Measurements from ENCODE around the gene SNAI3. TPM values are rescaled to one million over a fixed set of nuclear protein-coding genes. Genes with fewer than 3 reads are reported as not detected.

The SNAI3 gene
- total and polyA plus RNA-seq, 4 donors, result 1.1 to 3.8 (median 2.9) TPM

GRCh38 chr16:88662843-88663606 is 23.3 kb downstream of the SNAI3 start, which contains the start of gene MVD:
TSS of gene MVD (minus strand) at chr16:88663091. CDS start at chr16:88663080, 11 bp downstream.
- H3K4me3 ChIP-seq, result peak within 1 kb of the TSS; percentile 87
- peaks cover 0 to 5% (median under 1%) of the 10 kb centered on the region in 4 donors for H3K36me3 ChIP-seq (ENCODE audit: control insufficient read depth in 4 of 4, insufficient read depth in 4 of 4, low read length in 4 of 4)
- DNase-seq (peak; percentile 98 to 99 (median 98)), ATAC-seq (ENCODE audit: insufficient read depth, low FRiP score) (peak; percentile 97)
- H3K9me3 ChIP-seq (ENCODE audit: control insufficient read depth in 4 of 4, insufficient read depth in 3 of 4, low read length in 3 of 4), result no peaks in the 10 kb centered on the region
- 1% methylated on average over 76 to 88 of the region's 88 CpGs for WGBS, 2 donors
- H3K27ac ChIP-seq (ENCODE audit: low read depth in 1 of 2, low read length in 1 of 2), result peak within 1 kb of the TSS; percentile 84 to 94
- peak within 1 kb of the TSS; percentile 68 to 71 for H3K9ac ChIP-seq (ENCODE audit: insufficient read depth in 1 of 2, low read length in 2 of 2)
- H3K27me3 ChIP-seq (ENCODE audit: control insufficient read depth in 3 of 3, insufficient read depth in 3 of 3, low read length in 2 of 3), result no peaks in the 10 kb centered on the region
- H3K4me1 ChIP-seq (ENCODE audit: control insufficient read depth in 5 of 5, insufficient read depth in 5 of 5, low read length in 5 of 5), result peaks cover 2 to 13% (median 7%) of the 10 kb centered on the region in 5 donors
- TF ChIP-seq CTCF (IDR thresholded peaks at IDR 0.05; ENCODE audit: control extremely low read depth, extremely low read depth), result no peak

GRCh38 chr16:88662222-88662842 is 24.0 kb downstream of the SNAI3 start:
- H3K4me1 ChIP-seq (ENCODE audit: control insufficient read depth in 5 of 5, insufficient read depth in 5 of 5, low read length in 5 of 5), result peaks cover 2 to 13% (median 7%) of the 10 kb centered on the region in 5 donors
- DNase-seq, result peak in 2 of 3 donors; percentile 17 to 28
- H3K36me3 ChIP-seq (ENCODE audit: control insufficient read depth in 4 of 4, insufficient read depth in 4 of 4, low read length in 4 of 4), result peaks cover 0 to 12% (median 3%) of the 10 kb centered on the region in 4 donors
- peak overlapping the region; percentile 68 to 71 for H3K9ac ChIP-seq (ENCODE audit: insufficient read depth in 1 of 2, low read length in 2 of 2)
- no peak for TF ChIP-seq CTCF (IDR thresholded peaks at IDR 0.05; ENCODE audit: control extremely low read depth, extremely low read depth)
- H3K4me3 ChIP-seq, result peak overlapping the region; percentile 71
- H3K9me3 ChIP-seq (ENCODE audit: control insufficient read depth in 4 of 4, insufficient read depth in 3 of 4, low read length in 3 of 4), result no peaks in the 10 kb centered on the region
- peak overlapping the region; percentile 84 to 94 for H3K27ac ChIP-seq (ENCODE audit: low read depth in 1 of 2, low read length in 1 of 2)
- ATAC-seq (ENCODE audit: insufficient read depth, low FRiP score), result no peak
- no peaks in the 10 kb centered on the region for H3K27me3 ChIP-seq (ENCODE audit: control insufficient read depth in 3 of 3, insufficient read depth in 3 of 3, low read length in 2 of 3)
- WGBS, 2 donors, result 1 to 4% methylated on average over 42 to 49 of the region's 49 CpGs

- ATAC-seq (ENCODE audit: insufficient read depth, low FRiP score) (no peak), DNase-seq (no peak)
- H3K4me3 ChIP-seq, result no peak overlapping the region
- WGBS, 2 donors, result 86 to 89% methylated on average over 10 of the region's 10 CpGs
- H3K9ac ChIP-seq (ENCODE audit: insufficient read depth in 1 of 2, low read length in 2 of 2), result no peak overlapping the region
- no peaks in the 10 kb centered on the region for H3K27me3 ChIP-seq (ENCODE audit: control insufficient read depth in 3 of 3, insufficient read depth in 3 of 3, low read length in 2 of 3)
- H3K27ac ChIP-seq (ENCODE audit: low read depth in 1 of 2, low read length in 1 of 2), result no peak overlapping the region
- no peak for TF ChIP-seq CTCF (IDR thresholded peaks at IDR 0.05; ENCODE audit: control extremely low read depth, extremely low read depth)
- H3K9me3 ChIP-seq (ENCODE audit: control insufficient read depth in 4 of 4, insufficient read depth in 3 of 4, low read length in 3 of 4), result no peaks in the 10 kb centered on the region
- H3K36me3 ChIP-seq (ENCODE audit: control insufficient read depth in 4 of 4, insufficient read depth in 4 of 4, low read length in 4 of 4), result peaks cover 0 to 20% (median 3%) of the 10 kb centered on the region in 4 donors
- peaks cover 2 to 13% (median 7%) of the 10 kb centered on the region in 5 donors for H3K4me1 ChIP-seq (ENCODE audit: control insufficient read depth in 5 of 5, insufficient read depth in 5 of 5, low read length in 5 of 5)
Measured at GRCh38 chr16:88661468-88661867, 24.8 kb downstream of the SNAI3 start.

All from lung (tissue), 12 donors.